BLaER1 treated with 17β-estradiol and CSF1 and Interleukin-3, amounts not matched to agents 10 nM and 100 nM (cell line): ENCODE data around the gene ITGA2.

Experiments used
- H3K27ac ChIP-seq, 11 experiments: shearing (Covaris generic); formaldehyde crosslinking; 2 replicates each; pipeline ENCODE4 v1.8.1; 2022
- H3K27me3 ChIP-seq, 11 experiments: shearing (Covaris generic); formaldehyde crosslinking; 2 replicates each; pipeline ENCODE4 v1.8.1; 2022
- H3K36me3 ChIP-seq, 11 experiments: shearing (Covaris generic); formaldehyde crosslinking; 2 replicates each; pipeline ENCODE4 v1.8.1; 2022
- H3K4me1 ChIP-seq, 10 experiments: shearing (Covaris generic); formaldehyde crosslinking; 2 replicates each; pipeline ENCODE4 v1.8.1; 2022
- H3K4me2 ChIP-seq, 11 experiments: shearing (Covaris generic); formaldehyde crosslinking; 2 replicates each; pipeline ENCODE4 v1.8.1; 2022
- H3K4me3 ChIP-seq, 10 experiments: shearing (Covaris generic); formaldehyde crosslinking; 2 replicates each; pipeline ENCODE4 v1.8.1; 2022
- H3K9ac ChIP-seq, 11 experiments: shearing (Covaris generic); formaldehyde crosslinking; 2 replicates each; pipeline ENCODE4 v1.8.1; 2022
- H3K9me3 ChIP-seq, 11 experiments: shearing (Covaris generic); formaldehyde crosslinking; replicated peaks in 1 of 11; 2 replicates each; pipeline ENCODE4 v1.8.1; 2022
- H4K20me1 ChIP-seq, 11 experiments: shearing (Covaris generic); formaldehyde crosslinking; 2 replicates each; pipeline ENCODE4 v1.8.1; 2022
- Cebpa-rat ChIP-seq, 11 experiments: shearing (Covaris generic); IDR thresholded peaks; 2 replicates each; pipeline ENCODE4 v1.8.1; 2022

ITGA2 gene

GRCh38 chr5:52985306-52985705, 3.8 kb upstream of the ITGA2 start:
- Histone ChIP-seq H3K4me2 (no peak overlapping the region), H3K36me3 (no peaks in the 10 kb centered on the region), H4K20me1 (peaks cover 0 to 4% (median 0%) of the 10 kb centered on the region in 11 experiments; a peak in 1 of 22 replicates), H3K27me3 (peaks cover 29 to 40% (median 34%) of the 10 kb centered on the region in 11 experiments), H3K4me3 (no peak overlapping the region), H3K4me1 (peaks cover 8 to 31% (median 13%) of the 10 kb centered on the region in 10 experiments; a peak in 19 of 20 replicates), H3K9ac (no peak overlapping the region), H3K27ac (no peak overlapping the region), H3K9me3 (no peaks in the 10 kb centered on the region)
- no peak for TF ChIP-seq Cebpa-rat (IDR thresholded peaks at IDR 0.05)

GRCh38 chr5:52987711-52988331, 1.3 kb upstream of the ITGA2 start:
- Histone ChIP-seq H3K9ac (no peak overlapping the region), H3K9me3 (no peaks in the 10 kb centered on the region), H4K20me1 (peaks cover 0 to 4% (median 0%) of the 10 kb centered on the region in 11 experiments; a peak in 1 of 22 replicates), H3K36me3 (0 out of 22 replicates have a peak, but pooled peaks cover 0 to 3% (median 0%) of the 10 kb centered on the region in 11 experiments), H3K4me3 (no peak overlapping the region), H3K27ac (no peak overlapping the region), H3K4me1 (peaks cover 8 to 35% (median 13%) of the 10 kb centered on the region in 10 experiments; a peak in 19 of 20 replicates), H3K27me3 (peaks cover 34 to 65% (median 55%) of the 10 kb centered on the region in 11 experiments), H3K4me2 (no peak overlapping the region; a peak in 1 of 22 replicates)
- TF ChIP-seq Cebpa-rat (IDR thresholded peaks at IDR 0.05): no peak

GRCh38 chr5:52988335-52989024, 672 bp upstream of the ITGA2 start:
- TF ChIP-seq Cebpa-rat (IDR thresholded peaks at IDR 0.05): no peak
- Histone ChIP-seq H3K9me3 (no peaks in the 10 kb centered on the region), H3K4me2 (peak overlapping the region; percentile 76 to 99 (median 94)), H4K20me1 (peaks cover 0 to 4% (median 0%) of the 10 kb centered on the region in 11 experiments; a peak in 1 of 22 replicates), H3K4me3 (peak overlapping the region; percentile 56 to 80 (median 65)), H3K9ac (peak overlapping the region in 8 of 11 experiments; percentile 20 to 65 (median 54); a peak in 9 of 22 replicates), H3K27me3 (peaks cover 34 to 68% (median 55%) of the 10 kb centered on the region in 11 experiments), H3K27ac (peak overlapping the region in 1 of 11 experiments; percentile 35; a peak in 1 of 22 replicates), H3K4me1 (peaks cover 8 to 35% (median 13%) of the 10 kb centered on the region in 10 experiments; a peak in 19 of 20 replicates), H3K36me3 (0 out of 22 replicates have a peak, but pooled peaks cover 0 to 4% (median 0%) of the 10 kb centered on the region in 11 experiments)

- peak overlapping the region; percentile 76 to 99 (median 94) for H3K4me2 ChIP-seq
- H3K4me1 ChIP-seq: peaks cover 7 to 29% (median 12%) of the 10 kb centered on the region in 10 experiments; a peak in 19 of 20 replicates
- H3K36me3 ChIP-seq: 0 out of 22 replicates have a peak, but pooled peaks cover 0 to 4% (median 0%) of the 10 kb centered on the region in 11 experiments
- peaks cover 0 to 4% (median 0%) of the 10 kb centered on the region in 11 experiments; a peak in 1 of 22 replicates for H4K20me1 ChIP-seq
- TF ChIP-seq Cebpa-rat (IDR thresholded peaks at IDR 0.05): no peak
- no peaks in the 10 kb centered on the region for H3K9me3 ChIP-seq
- H3K27ac ChIP-seq: no peak overlapping the region
- H3K4me3 ChIP-seq: peak overlapping the region; percentile 56 to 80 (median 65)
- H3K9ac ChIP-seq: peak overlapping the region in 10 of 11 experiments; percentile 7 to 65 (median 52); a peak in 13 of 22 replicates
- H3K27me3 ChIP-seq: peaks cover 34 to 68% (median 55%) of the 10 kb centered on the region in 11 experiments
Observed at GRCh38 chr5:52989781-52990527, 802 bp downstream of the ITGA2 start.

- peaks cover 7 to 29% (median 12%) of the 10 kb centered on the region in 10 experiments; a peak in 19 of 20 replicates for H3K4me1 ChIP-seq
- H3K27me3 ChIP-seq: peaks cover 34 to 68% (median 55%) of the 10 kb centered on the region in 11 experiments
- H3K36me3 ChIP-seq: 0 out of 22 replicates have a peak, but pooled peaks cover 0 to 4% (median 0%) of the 10 kb centered on the region in 11 experiments
- peak overlapping the region in 4 of 11 experiments; percentile 76 to 97 (median 91); a peak in 5 of 22 replicates for H3K4me2 ChIP-seq
- peaks cover 0 to 4% (median 0%) of the 10 kb centered on the region in 11 experiments; a peak in 1 of 22 replicates for H4K20me1 ChIP-seq
- H3K9ac ChIP-seq: no peak overlapping the region
- peak overlapping the region in 4 of 10 experiments; percentile 65 to 80 (median 71); a peak in 3 of 20 replicates for H3K4me3 ChIP-seq
- no peak overlapping the region for H3K27ac ChIP-seq
- TF ChIP-seq Cebpa-rat (IDR thresholded peaks at IDR 0.05): no peak
- no peaks in the 10 kb centered on the region for H3K9me3 ChIP-seq
Observed at GRCh38 chr5:52990528-52990925, 1.4 kb downstream of the ITGA2 start.

- no peak overlapping the region for H3K27ac ChIP-seq
- no peaks in the 10 kb centered on the region for H3K9me3 ChIP-seq
- H3K36me3 ChIP-seq: 0 out of 22 replicates have a peak, but pooled peaks cover 0 to 4% (median 0%) of the 10 kb centered on the region in 11 experiments
- H3K4me3 ChIP-seq: no peak overlapping the region
- no peak for TF ChIP-seq Cebpa-rat (IDR thresholded peaks at IDR 0.05)
- peaks cover 23 to 51% (median 40%) of the 10 kb centered on the region in 11 experiments for H3K27me3 ChIP-seq
- H3K4me2 ChIP-seq: no peak overlapping the region
- no peak overlapping the region for H3K9ac ChIP-seq
- H3K4me1 ChIP-seq: peaks cover 7 to 19% (median 12%) of the 10 kb centered on the region in 10 experiments; a peak in 19 of 20 replicates
- peaks cover 0 to 4% (median 0%) of the 10 kb centered on the region in 11 experiments; a peak in 1 of 22 replicates for H4K20me1 ChIP-seq
Observed at GRCh38 chr5:52993367-52993766, 4.2 kb downstream of the ITGA2 start.

GRCh38 chr5:52994266-52994665, 5.1 kb downstream of the ITGA2 start:
- Histone ChIP-seq H3K4me2 (no peak overlapping the region), H3K9ac (no peak overlapping the region), H3K36me3 (0 out of 22 replicates have a peak, but pooled peaks cover 0 to 4% (median 0%) of the 10 kb centered on the region in 11 experiments), H3K27me3 (peaks cover 15 to 42% (median 31%) of the 10 kb centered on the region in 11 experiments), H4K20me1 (peaks cover 0 to 4% (median 0%) of the 10 kb centered on the region in 11 experiments; a peak in 1 of 22 replicates), H3K9me3 (no peaks in the 10 kb centered on the region), H3K27ac (no peak overlapping the region), H3K4me3 (no peak overlapping the region), H3K4me1 (peaks cover 7 to 13% (median 9%) of the 10 kb centered on the region in 10 experiments; a peak in 18 of 20 replicates)
- no peak for TF ChIP-seq Cebpa-rat (IDR thresholded peaks at IDR 0.05)

GRCh38 chr5:52995095-52995494, 5.9 kb downstream of the ITGA2 start:
- Histone ChIP-seq H3K9ac (no peak overlapping the region), H3K27me3 (peaks cover 7 to 34% (median 22%) of the 10 kb centered on the region in 11 experiments), H3K4me3 (no peak overlapping the region), H3K27ac (no peak overlapping the region), H3K4me1 (peaks cover 0 to 6% (median 1%) of the 10 kb centered on the region in 10 experiments; a peak in 12 of 20 replicates), H3K4me2 (no peak overlapping the region), H4K20me1 (peaks cover 0 to 1% (median 0%) of the 10 kb centered on the region in 11 experiments; a peak in 1 of 22 replicates), H3K36me3 (0 out of 22 replicates have a peak, but pooled peaks cover 0 to 4% (median 0%) of the 10 kb centered on the region in 11 experiments), H3K9me3 (no peaks in the 10 kb centered on the region)
- no peak for TF ChIP-seq Cebpa-rat (IDR thresholded peaks at IDR 0.05)
